Immature natural killer cell (primary cell): Measurements from ENCODE around the gene SPINK2. TPM values are rescaled to one million over a fixed set of nuclear protein-coding genes. Genes with fewer than 3 reads are reported as not detected.

Source experiments
- DNase-seq, 3 donors: peaks; one replicate each; pipeline ENCODE4 v3.0.0; 2022; ENCODE audit warnings: mixed read lengths in 1 of 3
- H3K27ac Mint-ChIP-seq, 6 donors: one replicate each; pipeline ENCODE4 v1.8.0; 2020; ENCODE audit warnings: mixed read lengths in 6 of 6, mild to moderate bottlenecking in 5 of 6, inconsistent platforms in 4 of 6, moderate library complexity in 3 of 6
- H3K27me3 Mint-ChIP-seq, 3 donors: one replicate each; pipeline ENCODE4 v1.8.0; 2020 to 2021; ENCODE audit warnings: low read depth in 3 of 3, mild to moderate bottlenecking in 3 of 3, mixed read lengths in 3 of 3, moderate library complexity in 3 of 3, inconsistent platforms in 1 of 3
- H3K36me3 Mint-ChIP-seq, 3 donors: one replicate each; pipeline ENCODE4 v1.8.0; 2020; ENCODE audit warnings: mixed read lengths in 3 of 3, inconsistent platforms in 2 of 3, mild to moderate bottlenecking in 2 of 3
- H3K4me1 Mint-ChIP-seq, 2 donors: one replicate each; pipeline ENCODE4 v1.8.0; 2020; ENCODE audit warnings: inconsistent platforms in 2 of 2, mild to moderate bottlenecking in 2 of 2, mixed read lengths in 2 of 2, moderate library complexity in 1 of 2
- H3K4me3 Mint-ChIP-seq, 5 donors: one replicate each; pipeline ENCODE4 v1.8.0; 2020; ENCODE audit warnings: mild to moderate bottlenecking in 5 of 5, mixed read lengths in 5 of 5, inconsistent platforms in 3 of 5, moderate library complexity in 3 of 5
- H3K9me3 Mint-ChIP-seq, 6 donors: one replicate each; pipeline ENCODE4 v1.8.0; 2020; ENCODE audit warnings: mild to moderate bottlenecking in 6 of 6, mixed read lengths in 6 of 6, inconsistent platforms in 4 of 6, moderate library complexity in 3 of 6
- polyA plus RNA-seq, 3 donors: library from polyadenylated mRNA; unstranded; fragments of 300-500 nt; fragmentation: Illumina TruSeq; gene quantifications; one replicate each; pipeline ENCODE4 v1.2.3, GENCODE V29; 2021

Gene SPINK2
- polyA plus RNA-seq, 3 donors from 2014 or later, result 17.0 to 96.4 (median 68.9) TPM

GRCh38 chr4:56828784-56829535 is 7.5 kb upstream of the SPINK2 start:
- no peak for DNase-seq
- H3K9me3 Mint-ChIP-seq, result no peaks in the 10 kb centered on the region
- H3K4me1 Mint-ChIP-seq, result no peaks in the 10 kb centered on the region
- H3K36me3 Mint-ChIP-seq, result no peaks in the 10 kb centered on the region
- H3K27me3 Mint-ChIP-seq, result no peaks in the 10 kb centered on the region
- no peak overlapping the region for H3K27ac Mint-ChIP-seq
- H3K4me3 Mint-ChIP-seq, result no peak overlapping the region

- H3K36me3 Mint-ChIP-seq, result peaks cover 0 to 4% (median 0%) of the 10 kb centered on the region in 3 donors
- no peak overlapping the region for H3K4me3 Mint-ChIP-seq
- peaks cover 0 to 5% (median under 1%) of the 10 kb centered on the region in 6 donors for H3K9me3 Mint-ChIP-seq
- H3K27me3 Mint-ChIP-seq, result peaks cover 5 to 10% (median 8%) of the 10 kb centered on the region in 3 donors
- H3K4me1 Mint-ChIP-seq, result peaks cover 10 to 18% of the 10 kb centered on the region in 2 donors
- no peak overlapping the region for H3K27ac Mint-ChIP-seq
- no peak for DNase-seq
Observed at GRCh38 chr4:56823933-56824600, 2.6 kb upstream of the SPINK2 start.

GRCh38 chr4:56818797-56819196 is 2.7 kb downstream of the SPINK2 start:
- H3K27ac Mint-ChIP-seq, result no peak overlapping the region
- peaks cover 18 to 36% of the 10 kb centered on the region in 2 donors for H3K4me1 Mint-ChIP-seq
- peaks cover 0 to 4% (median 0%) of the 10 kb centered on the region in 3 donors for H3K36me3 Mint-ChIP-seq
- peaks cover 0 to 5% (median under 1%) of the 10 kb centered on the region in 6 donors for H3K9me3 Mint-ChIP-seq
- peak overlapping the region in 2 of 5 donors; percentile 1 to 10 for H3K4me3 Mint-ChIP-seq
- DNase-seq, result no peak
- H3K27me3 Mint-ChIP-seq, result peaks cover 6 to 10% (median 8%) of the 10 kb centered on the region in 3 donors

- peaks cover 18 to 36% of the 10 kb centered on the region in 2 donors for H3K4me1 Mint-ChIP-seq
- peaks cover 0 to 5% (median under 1%) of the 10 kb centered on the region in 6 donors for H3K9me3 Mint-ChIP-seq
- H3K36me3 Mint-ChIP-seq, result peaks cover 0 to 4% (median 0%) of the 10 kb centered on the region in 3 donors
- H3K27me3 Mint-ChIP-seq, result peaks cover 6 to 10% (median 8%) of the 10 kb centered on the region in 3 donors
- DNase-seq, result peak in 1 of 3 donors; percentile 9
- H3K27ac Mint-ChIP-seq, result peak overlapping the region in 3 of 6 donors; percentile 10 to 23 (median 12)
- H3K4me3 Mint-ChIP-seq, result peak overlapping the region in 1 of 5 donors; percentile 4
Observed at GRCh38 chr4:56817840-56818491, 3.5 kb downstream of the SPINK2 start.

GRCh38 chr4:56806666-56807065 is 14.8 kb downstream of the SPINK2 start:
- DNase-seq, result no peak
- Mint-ChIP-seq H3K27me3 (peaks cover 0 to 2% (median 0%) of the 10 kb centered on the region in 3 donors), H3K4me1 (peaks cover 6 to 20% of the 10 kb centered on the region in 2 donors), H3K27ac (no peak overlapping the region), H3K36me3 (no peaks in the 10 kb centered on the region), H3K4me3 (no peak overlapping the region), H3K9me3 (no peaks in the 10 kb centered on the region)

- Mint-ChIP-seq H3K36me3 (no peaks in the 10 kb centered on the region), H3K4me3 (peak overlapping the region in 3 of 5 donors; percentile 2 to 49 (median 39)), H3K27ac (peak overlapping the region in 2 of 6 donors; percentile 16 to 76), H3K27me3 (no peaks in the 10 kb centered on the region), H3K9me3 (no peaks in the 10 kb centered on the region), H3K4me1 (peaks cover 7 to 32% of the 10 kb centered on the region in 2 donors)
- DNase-seq, result no peak
Observed at GRCh38 chr4:56804551-56804950, 16.9 kb downstream of the SPINK2 start.

- H3K36me3 Mint-ChIP-seq, result no peaks in the 10 kb centered on the region
- H3K9me3 Mint-ChIP-seq, result no peaks in the 10 kb centered on the region
- no peaks in the 10 kb centered on the region for H3K27me3 Mint-ChIP-seq
- H3K4me3 Mint-ChIP-seq, result no peak overlapping the region
- peak overlapping the region in 2 of 6 donors; percentile 2 to 34 for H3K27ac Mint-ChIP-seq
- H3K4me1 Mint-ChIP-seq, result peaks cover 11 to 36% of the 10 kb centered on the region in 2 donors
- DNase-seq, result no peak
Observed at GRCh38 chr4:56803471-56803870, 18.0 kb downstream of the SPINK2 start.

GRCh38 chr4:56799824-56800756 is 21.4 kb downstream of the SPINK2 start:
- Mint-ChIP-seq H3K27ac (peak overlapping the region; percentile 87 to 96 (median 94)), H3K4me3 (peak overlapping the region; percentile 93 to 99 (median 99)), H3K9me3 (no peaks in the 10 kb centered on the region), H3K4me1 (peaks cover 11 to 31% of the 10 kb centered on the region in 2 donors), H3K27me3 (no peaks in the 10 kb centered on the region), H3K36me3 (no peaks in the 10 kb centered on the region)
- DNase-seq, result peak; percentile 73 to 79 (median 77)

GRCh38 chr4:56799161-56799759 is 22.2 kb downstream of the SPINK2 start:
- Mint-ChIP-seq H3K9me3 (no peaks in the 10 kb centered on the region), H3K36me3 (no peaks in the 10 kb centered on the region), H3K27ac (peak overlapping the region; percentile 87 to 96 (median 94)), H3K27me3 (no peaks in the 10 kb centered on the region), H3K4me1 (peaks cover 5 to 23% of the 10 kb centered on the region in 2 donors), H3K4me3 (peak overlapping the region; percentile 93 to 99 (median 99))
- no peak for DNase-seq

- no peak overlapping the region for H3K4me3 Mint-ChIP-seq
- peaks cover 5 to 16% of the 10 kb centered on the region in 2 donors for H3K4me1 Mint-ChIP-seq
- no peaks in the 10 kb centered on the region for H3K9me3 Mint-ChIP-seq
- H3K27ac Mint-ChIP-seq, result no peak overlapping the region
- no peaks in the 10 kb centered on the region for H3K36me3 Mint-ChIP-seq
- no peak for DNase-seq
- peaks cover 0 to 1% (median 1%) of the 10 kb centered on the region in 3 donors for H3K27me3 Mint-ChIP-seq
Observed at GRCh38 chr4:56796211-56796610, 25.3 kb downstream of the SPINK2 start.

GRCh38 chr4:56791316-56791715 is 30.2 kb downstream of the SPINK2 start:
- Mint-ChIP-seq H3K27me3 (peaks cover 0 to 1% (median 1%) of the 10 kb centered on the region in 3 donors), H3K9me3 (no peaks in the 10 kb centered on the region), H3K36me3 (no peaks in the 10 kb centered on the region), H3K27ac (no peak overlapping the region), H3K4me3 (no peak overlapping the region), H3K4me1 (no peaks in the 10 kb centered on the region)
- DNase-seq, result no peak

- no peak overlapping the region for H3K27ac Mint-ChIP-seq
- no peaks in the 10 kb centered on the region for H3K36me3 Mint-ChIP-seq
- H3K4me3 Mint-ChIP-seq, result no peak overlapping the region
- H3K4me1 Mint-ChIP-seq, result no peaks in the 10 kb centered on the region
- no peak for DNase-seq
- no peaks in the 10 kb centered on the region for H3K9me3 Mint-ChIP-seq
- peaks cover 0 to 3% (median 1%) of the 10 kb centered on the region in 3 donors for H3K27me3 Mint-ChIP-seq
Observed at GRCh38 chr4:56790691-56791091, 30.8 kb downstream of the SPINK2 start.
